Endothelial cell of umbilical vein (primary cell): ENCODE data around the gene SPART. TPM values are rescaled to one million over a fixed set of nuclear protein-coding genes. Genes with fewer than 3 reads are reported as not detected.
A peak's percentile ranks its signal among the peaks of the same experiment; 100 is the strongest.

Experiments
- BruUV-seq: library from RNA; stranded (reverse); fragments of 400-500 nt; replicated peaks from 2 replicates; lab custom pipeline; 2021; lab: Mats Ljungman, UMichigan
- CTCF ChIA-PET: fragments of 300-600, 350-600 bp; sonication (Branson Sonifier 250); formaldehyde crosslinking; loops from one replicate; lab custom pipeline; 2021; ENCODE audit warnings: antibody characterized with exemption, inconsistent platforms; lab: Charles Lee
- POLR2A ChIA-PET: fragments of 300-600, 350-600 bp; sonication (Branson Sonifier 250); formaldehyde crosslinking; loops from one replicate; lab custom pipeline; 2021; ENCODE audit warnings: antibody characterized with exemption, inconsistent platforms; lab: Charles Lee
- DNase-seq: peaks from one replicate; pipeline ENCODE4 v3.0.0-alpha.2; 2011; ENCODE audit warnings: low read depth, low spot score
- FAIRE-seq: peaks from 2 replicates; lab custom pipeline; 2011; peaks lifted over from hg19 to GRCh38; lab: Jason Lieb, UNC
- H2AFZ ChIP-seq: 2 replicates; pipeline ENCODE4 v1.6.0; 2012; ENCODE audit warnings: low read depth, low read length, control low read depth, inconsistent platforms
- H3K27ac ChIP-seq: 2 replicates; pipeline ENCODE4 v1.5.1; 2011; ENCODE audit warnings: low read depth, mild to moderate bottlenecking, control low read depth, low read length, moderate library complexity; ENCODE audit not compliant: insufficient read depth
- H3K27me3 ChIP-seq, 2 experiments: 2 replicates each; pipeline versions ENCODE4 v1.6.0 to v1.6.1; 2011; ENCODE audit warnings: low read length in 2 of 2, mixed read lengths in 1 of 2; ENCODE audit not compliant: control insufficient read depth in 2 of 2, insufficient read depth in 2 of 2
- H3K36me3 ChIP-seq, 2 experiments: 2 replicates in 1 of 2; 3 replicates in 1 of 2; pipeline ENCODE4 v1.5.1; 2011; ENCODE audit warnings: low read length in 2 of 2, mild to moderate bottlenecking in 1 of 2, moderate library complexity in 1 of 2; ENCODE audit not compliant: control insufficient read depth in 2 of 2, insufficient read depth in 2 of 2; ENCODE audit errors: extremely low read depth in 1 of 2
- H3K4me1 ChIP-seq: 3 replicates; pipeline ENCODE4 v1.5.1; 2011; ENCODE audit warnings: mild to moderate bottlenecking, low read length; ENCODE audit not compliant: control insufficient read depth, insufficient read depth; ENCODE audit errors: extremely low read depth
- H3K4me2 ChIP-seq: 2 replicates; pipeline ENCODE4 v1.6.1; 2011; ENCODE audit warnings: low read length, control low read depth, mixed read lengths; ENCODE audit not compliant: insufficient read depth
- H3K4me3 ChIP-seq, 3 experiments: fragments of 200-600 bp in 1 of 3; sonication (generic), shearing (Covaris generic) in 1 of 3; replicated peaks in 1 of 3; 2 replicates each; pipeline ENCODE4 v1.5.1; 2011 to 2016; ENCODE audit warnings: control low read depth in 3 of 3, low read length in 3 of 3, mild to moderate bottlenecking in 2 of 3, inconsistent platforms in 1 of 3, low read depth in 1 of 3, moderate library complexity in 1 of 3; ENCODE audit not compliant: insufficient read depth in 1 of 3
- H3K79me2 ChIP-seq: 2 replicates; pipeline ENCODE4 v1.6.0; 2012; ENCODE audit warnings: low read length, inconsistent platforms; ENCODE audit not compliant: control insufficient read depth, insufficient read depth
- H3K9ac ChIP-seq: replicated peaks from 2 replicates; pipeline ENCODE3; 2011; ENCODE audit warnings: low read length, control low read depth; ENCODE audit not compliant: insufficient read depth; ENCODE audit errors: extremely low read depth
- H3K9me1 ChIP-seq: replicated peaks from 3 replicates; pipeline ENCODE4 v1.6.0; 2011; ENCODE audit warnings: mild to moderate bottlenecking, low read length; ENCODE audit not compliant: control insufficient read depth, insufficient read depth; ENCODE audit errors: extremely low read depth
- H3K9me3 ChIP-seq: replicated peaks from 2 replicates; pipeline ENCODE4 v1.5.1; 2012; ENCODE audit warnings: low read length, inconsistent platforms; ENCODE audit not compliant: control insufficient read depth, insufficient read depth
- H4K20me1 ChIP-seq: replicated peaks from 2 replicates; pipeline ENCODE3; 2011; ENCODE audit warnings: mild to moderate bottlenecking, low read length; ENCODE audit not compliant: control insufficient read depth, insufficient read depth; ENCODE audit errors: extremely low read depth
- EZH2 ChIP-seq: IDR thresholded peaks from 2 replicates; pipeline ENCODE4 v1.6.1; 2012; ENCODE audit warnings: borderline replicate concordance, low read depth, mild to moderate bottlenecking, moderate library complexity, low read length, inconsistent platforms; ENCODE audit not compliant: severe bottlenecking
- FOS ChIP-seq: IDR thresholded peaks from 2 replicates; pipeline ENCODE4 v1.6.1; 2011; ENCODE audit warnings: mild to moderate bottlenecking, low read length, moderate library complexity, borderline replicate concordance; ENCODE audit not compliant: insufficient read depth
- GATA2 ChIP-seq: IDR thresholded peaks from 2 replicates; pipeline ENCODE4 v1.7.0; 2011; ENCODE audit warnings: low read depth, mild to moderate bottlenecking, moderate library complexity, mixed read lengths, low read length; ENCODE audit not compliant: insufficient read length, insufficient read depth
- JUN ChIP-seq: IDR thresholded peaks from 2 replicates; pipeline ENCODE4 v1.6.1; 2011; ENCODE audit warnings: borderline replicate concordance, low read depth; ENCODE audit not compliant: insufficient read length, insufficient read depth
- MYC ChIP-seq: IDR thresholded peaks from one replicate; pipeline ENCODE4 v1.6.1; 2011; ENCODE audit warnings: mild to moderate bottlenecking, low read depth, low read length
- POLR2A ChIP-seq: IDR thresholded peaks from 2 replicates; pipeline ENCODE4 v1.6.1; 2012; ENCODE audit warnings: low read depth, mild to moderate bottlenecking, control low read depth, low read length
- POLR2AphosphoS5 ChIP-seq: IDR thresholded peaks from 2 replicates; pipeline ENCODE4 v1.6.1; 2012; ENCODE audit warnings: low read depth, mild to moderate bottlenecking, control low read depth, low read length, moderate library complexity; ENCODE audit not compliant: insufficient read depth
- dilution Hi-C: fragments of 300-500 bp; cut with MboI; formaldehyde crosslinking; loops from one replicate; pipeline ENCODE4 v1.15.0; 2019; ENCODE audit warnings: low sequenced_read_pairs; ENCODE audit not compliant: extremely low pct_ligation_motif_present
- intact Hi-C: fragments of 100-400 bp; cut with micrococcal nuclease; formaldehyde crosslinking; loops from one replicate; pipeline ENCODE4 v1.10.0; 2022
- polyA plus RNA-seq, 4 experiments: library from polyadenylated mRNA; depleted of rRNA in 3 of 4; stranded (reverse) in 3 of 4; unstranded in 1 of 4; fragments of >200 nt; gene quantifications; 2 replicates each; pipeline versions ENCODE4 v1.2.1 to v1.2.3, GENCODE V29; 2011 to 2012; ENCODE audit warnings: missing spikeins in 1 of 4
- total RNA-seq: library from RNA; stranded (reverse); gene quantifications from 2 replicates; pipeline ENCODE4 v1.2.3, GENCODE V29; 2021
- TF ChIP-seq, protein P1 (sequence below): IDR thresholded peaks from 2 replicates; pipeline ENCODE4 v1.6.1; 2011; ENCODE audit not compliant: insufficient read depth, insufficient read length
- TF ChIP-seq, protein P2 (sequence below), 2 donors: IDR thresholded peaks; 1 replicate in 1 of 2; 2 replicates in 1 of 2; pipeline ENCODE4 v1.5.1; 2011; ENCODE audit warnings: low read length in 2 of 2, mild to moderate bottlenecking in 2 of 2, moderate library complexity in 2 of 2, control low read depth in 1 of 2, inconsistent platforms in 1 of 2, low read depth in 1 of 2; ENCODE audit not compliant: insufficient read depth in 1 of 2; ENCODE audit errors: extremely low read depth in 1 of 2

SPART gene
- total and polyA plus RNA-seq, 2 donors (not counting 3 experiments of a cell fraction or from before 2014, with no cell fraction given), result 40.8 to 73.6 TPM

DNA sequence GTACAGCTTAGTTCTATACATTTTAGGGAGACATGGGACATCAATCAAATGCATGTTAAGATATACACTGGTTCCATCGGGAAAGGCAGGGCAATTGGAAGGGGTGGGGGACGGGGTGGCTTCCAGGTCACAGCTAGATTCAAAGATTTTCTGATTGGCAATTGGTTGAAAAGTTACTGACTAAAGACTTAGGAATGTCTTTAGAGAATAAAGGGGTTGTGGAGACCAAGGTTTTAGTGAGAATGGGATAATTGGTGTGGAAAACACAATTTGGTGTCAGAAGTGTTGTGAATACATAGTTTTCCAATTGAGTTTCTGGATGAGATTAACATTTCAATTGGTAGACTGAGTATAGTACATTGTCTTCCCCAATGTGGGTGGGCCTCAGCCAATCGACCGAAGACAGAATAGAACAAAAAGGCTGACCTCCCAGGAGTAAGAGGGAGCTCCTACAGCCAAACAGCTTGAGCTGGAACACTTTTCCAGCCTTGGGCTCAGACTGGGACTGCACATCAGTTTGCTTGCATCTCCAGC, 47.6 kb downstream of the SPART start:
- H3K4me3 ChIP-seq, result peak overlapping the region in 1 of 3 experiments; percentile 69
- TF ChIP-seq POLR2A (no peak), GATA2 (no peak), POLR2AphosphoS5 (no peak), JUN (no peak), FOS (no peak), EZH2 (no peak), MYC (no peak)
- TF ChIP-seq, protein P1, sequence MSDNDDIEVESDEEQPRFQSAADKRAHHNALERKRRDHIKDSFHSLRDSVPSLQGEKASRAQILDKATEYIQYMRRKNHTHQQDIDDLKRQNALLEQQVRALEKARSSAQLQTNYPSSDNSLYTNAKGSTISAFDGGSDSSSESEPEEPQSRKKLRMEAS, result no peak
- TF ChIP-seq, protein P2, sequence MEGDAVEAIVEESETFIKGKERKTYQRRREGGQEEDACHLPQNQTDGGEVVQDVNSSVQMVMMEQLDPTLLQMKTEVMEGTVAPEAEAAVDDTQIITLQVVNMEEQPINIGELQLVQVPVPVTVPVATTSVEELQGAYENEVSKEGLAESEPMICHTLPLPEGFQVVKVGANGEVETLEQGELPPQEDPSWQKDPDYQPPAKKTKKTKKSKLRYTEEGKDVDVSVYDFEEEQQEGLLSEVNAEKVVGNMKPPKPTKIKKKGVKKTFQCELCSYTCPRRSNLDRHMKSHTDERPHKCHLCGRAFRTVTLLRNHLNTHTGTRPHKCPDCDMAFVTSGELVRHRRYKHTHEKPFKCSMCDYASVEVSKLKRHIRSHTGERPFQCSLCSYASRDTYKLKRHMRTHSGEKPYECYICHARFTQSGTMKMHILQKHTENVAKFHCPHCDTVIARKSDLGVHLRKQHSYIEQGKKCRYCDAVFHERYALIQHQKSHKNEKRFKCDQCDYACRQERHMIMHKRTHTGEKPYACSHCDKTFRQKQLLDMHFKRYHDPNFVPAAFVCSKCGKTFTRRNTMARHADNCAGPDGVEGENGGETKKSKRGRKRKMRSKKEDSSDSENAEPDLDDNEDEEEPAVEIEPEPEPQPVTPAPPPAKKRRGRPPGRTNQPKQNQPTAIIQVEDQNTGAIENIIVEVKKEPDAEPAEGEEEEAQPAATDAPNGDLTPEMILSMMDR (IDR thresholded peaks at IDR 0.05; ENCODE audit: extremely low read depth in 1 of 2, insufficient read depth in 1 of 2, low read depth in 1 of 2, low read length in 2 of 2), result no peak
- H3K4me2 ChIP-seq, result peak overlapping the region; percentile 69
- DNase-seq, result peak; percentile 13
- no TSS peak for BruUV-seq
- H3K36me3 ChIP-seq, result no peaks in the 10 kb centered on the region
- H2AFZ ChIP-seq, result peak overlapping the region; percentile 36
- H3K27me3 ChIP-seq, result no peaks in the 10 kb centered on the region
- H4K20me1 ChIP-seq, result no peaks in the 10 kb centered on the region
- intact Hi-C loops (loop anchor here (5.0 kb wide), 2 partner anchors 234 to 519 kb away; partner anchors contain the start of gene RFXAP), dilution Hi-C loops (no loop called here)
- H3K9me1 ChIP-seq, result no peaks in the 10 kb centered on the region
- ChIA-PET CTCF (interaction anchor here (1.0 to 3.3 kb wide), 7 partner anchors 8 to 321 kb away, joined by 3 to 23 read pairs (median 3); no protein-coding TSS in a partner anchor), POLR2A (no interaction called here)
- peak; percentile 40 for FAIRE-seq
- no peak overlapping the region for H3K27ac ChIP-seq
- H3K9me3 ChIP-seq, result no peaks in the 10 kb centered on the region
- peaks cover 18% of the 10 kb centered on the region for H3K4me1 ChIP-seq
- no peak overlapping the region for H3K9ac ChIP-seq
- H3K79me2 ChIP-seq, result no peaks in the 10 kb centered on the region
